ENCODE measurements around the gene PLXND1.

PLXND1 gene

DNA sequence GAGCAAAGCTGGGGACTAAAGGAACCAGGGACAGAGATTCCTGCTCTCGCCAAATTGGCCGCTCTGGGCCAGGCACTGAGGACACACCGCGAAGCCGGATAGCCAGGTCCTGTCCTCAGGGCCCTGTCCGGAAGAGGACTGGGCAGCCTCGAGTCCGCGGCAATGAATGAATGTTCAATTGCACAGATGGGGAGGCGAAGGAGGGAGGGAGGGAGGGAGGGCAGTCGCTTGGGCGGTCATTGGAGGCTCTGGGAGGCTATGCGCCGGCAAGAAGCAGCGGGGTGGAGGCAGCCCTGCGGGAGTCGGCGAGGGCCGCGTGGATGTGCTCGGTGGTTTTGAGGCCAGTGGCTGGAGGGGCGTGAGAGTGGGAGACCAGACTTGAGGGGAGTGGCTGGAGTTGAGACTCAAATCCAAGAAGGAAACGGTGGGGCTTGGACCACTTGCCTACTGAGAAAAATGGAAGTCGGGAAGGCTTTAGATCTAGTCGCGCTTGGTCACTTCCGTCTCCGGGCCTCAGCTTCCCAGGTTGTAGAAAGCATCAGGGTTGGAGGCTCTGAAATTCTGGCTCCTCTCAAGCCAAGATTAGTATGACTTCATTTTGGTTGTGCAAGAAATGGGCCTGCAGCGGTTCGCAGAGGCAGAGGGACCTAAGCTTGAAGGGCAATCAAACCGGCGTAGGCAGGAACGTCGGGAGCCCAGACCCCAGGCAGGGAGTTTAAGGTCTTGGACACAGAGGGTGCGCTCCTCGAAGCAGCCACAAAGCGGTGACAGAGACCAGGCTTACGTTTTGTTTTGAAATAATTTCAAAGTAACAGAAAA, 21.1 kb upstream of the PLXND1 start:
- peak; percentile 89 for DNase-seq

DNA sequence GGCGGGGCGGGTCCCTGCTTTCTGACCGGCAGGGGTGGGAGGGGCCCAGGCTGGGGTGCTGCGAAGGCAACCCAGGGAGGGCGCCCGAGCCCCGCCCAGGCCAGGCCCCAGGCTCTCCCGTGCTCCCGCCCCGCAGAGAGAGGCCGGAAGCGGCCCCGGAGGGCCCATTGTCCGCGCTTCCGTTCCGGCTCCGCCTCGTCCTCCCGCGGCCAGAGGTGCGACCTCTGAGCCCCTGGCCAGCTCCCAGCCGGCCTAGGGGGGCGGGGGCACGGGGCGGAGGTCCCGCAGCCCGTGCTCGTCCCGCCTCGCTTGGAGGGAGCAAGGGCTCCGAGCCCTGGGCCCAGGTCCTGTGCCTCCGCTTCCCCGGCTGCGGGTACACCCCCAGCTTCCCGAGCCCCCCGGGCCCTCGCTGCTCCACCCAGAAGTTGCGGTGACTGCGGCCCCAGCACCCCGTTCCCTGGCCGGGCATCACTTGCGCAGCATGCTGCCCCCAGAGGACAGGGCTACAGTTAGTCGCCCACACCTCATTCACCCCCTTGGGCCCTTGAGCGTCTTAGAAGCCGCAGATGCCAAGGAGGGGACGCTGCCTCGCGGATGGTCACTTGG, 20.4 kb upstream of the PLXND1 start:
- DNase-seq = no peak

DNA sequence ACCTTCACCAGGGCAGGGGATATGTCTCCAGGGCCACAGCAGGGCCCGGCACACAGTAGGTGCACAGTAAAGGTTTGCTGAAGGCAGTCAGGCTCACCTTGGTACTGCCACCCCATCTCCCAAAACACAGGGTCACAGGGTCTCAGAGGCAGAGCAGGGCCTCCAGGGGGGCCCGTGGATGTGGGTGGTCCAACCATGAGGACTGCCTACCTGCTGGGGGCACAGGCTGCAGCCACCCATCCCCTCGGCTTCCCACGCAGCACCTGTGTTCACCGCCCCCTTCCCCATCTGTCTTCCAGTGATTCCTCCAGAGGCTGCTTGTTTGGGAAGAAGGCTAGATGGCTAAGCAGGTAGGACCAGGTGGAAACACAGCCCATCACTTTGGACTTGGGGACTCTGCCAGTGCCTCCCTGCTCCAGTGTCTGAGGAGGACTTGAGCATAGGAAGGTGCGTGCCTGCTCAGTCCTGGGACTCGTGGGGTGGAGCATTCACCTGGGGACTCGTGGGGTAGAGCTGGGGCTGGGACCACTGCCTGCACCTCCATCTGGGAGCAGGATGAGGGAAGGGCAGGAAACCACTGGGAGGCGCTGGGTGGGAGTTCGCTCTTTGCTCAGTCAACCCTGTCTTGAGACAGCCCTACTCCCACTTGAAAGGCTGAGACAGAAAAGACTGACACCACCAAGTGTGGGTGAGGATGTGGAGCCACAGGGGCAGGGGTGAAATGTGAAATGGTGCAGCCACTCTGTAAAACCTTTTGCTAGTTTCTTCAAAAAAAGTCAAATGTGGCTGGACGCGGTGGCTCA, 18.8 kb upstream of the PLXND1 start:
- no peak for DNase-seq

DNA sequence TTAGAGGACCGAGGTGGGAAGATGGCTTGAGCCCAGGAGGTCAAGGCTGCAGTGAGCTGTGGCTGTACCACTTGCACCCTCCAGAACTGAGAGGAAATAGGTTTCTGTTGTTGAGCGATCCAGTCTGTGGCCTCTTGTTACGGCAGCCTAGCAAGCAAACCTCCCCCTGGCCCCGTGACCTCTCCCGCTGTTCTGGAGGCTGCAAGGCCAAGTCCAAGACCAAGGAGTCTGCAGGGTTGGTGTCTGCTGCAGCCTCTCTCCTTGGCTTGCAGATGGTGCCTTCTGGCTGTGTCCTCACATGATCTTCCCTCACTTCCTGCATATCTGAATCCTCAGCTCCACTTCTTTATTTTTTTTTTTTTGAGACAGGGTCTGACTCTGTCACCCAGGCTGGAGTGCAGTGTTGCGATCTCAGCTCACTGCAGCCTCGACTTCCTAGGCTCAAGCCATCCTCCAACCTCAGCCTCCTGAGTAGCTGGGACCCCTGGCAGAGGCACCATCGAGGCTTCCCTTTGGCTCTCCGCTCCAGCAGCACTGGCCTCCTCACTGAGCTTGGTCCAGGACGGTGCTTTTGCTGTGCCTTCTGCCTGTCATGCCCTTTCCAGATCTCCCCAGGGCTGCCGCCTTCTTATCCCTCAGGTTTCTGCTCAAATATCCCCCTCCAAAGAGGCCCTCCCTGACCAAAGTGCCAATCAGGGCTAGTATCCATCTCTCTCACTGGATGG, 18.0 kb upstream of the PLXND1 start:
- no peak for DNase-seq

DNA sequence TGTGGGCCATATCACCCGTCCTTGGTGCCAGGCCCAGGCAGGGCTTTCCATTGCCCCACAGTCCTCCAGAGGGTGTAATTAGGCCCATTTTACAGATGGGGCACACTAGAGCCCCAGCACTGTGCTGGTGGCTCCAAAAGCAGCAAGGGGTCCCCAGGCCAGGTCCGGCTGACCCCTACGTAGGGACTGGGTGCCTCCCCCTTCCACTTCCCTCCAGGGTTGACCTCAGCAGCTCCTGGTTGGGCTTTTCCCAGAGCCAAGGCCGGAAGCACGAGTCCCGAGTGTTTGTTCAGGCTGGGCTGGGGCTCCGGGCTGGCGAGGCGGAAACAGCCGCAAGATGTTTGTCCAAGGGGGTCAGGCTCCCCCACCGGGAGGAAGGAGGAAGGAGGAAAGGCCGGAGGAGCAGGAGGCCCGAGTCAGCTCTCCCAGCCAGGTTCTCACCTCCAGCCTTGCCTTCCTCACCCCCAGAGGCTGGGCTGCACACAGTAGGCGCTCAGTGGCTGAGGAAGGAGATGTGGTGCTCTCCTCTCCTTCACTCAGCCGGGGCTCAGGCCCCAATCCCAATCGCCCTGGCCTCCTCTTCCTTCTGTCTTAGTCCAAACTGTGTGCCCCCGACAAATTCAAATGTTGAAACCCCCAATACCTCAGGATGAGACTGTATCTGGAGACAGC, 17.1 kb upstream of the PLXND1 start:
- DNase-seq = no peak

DNA sequence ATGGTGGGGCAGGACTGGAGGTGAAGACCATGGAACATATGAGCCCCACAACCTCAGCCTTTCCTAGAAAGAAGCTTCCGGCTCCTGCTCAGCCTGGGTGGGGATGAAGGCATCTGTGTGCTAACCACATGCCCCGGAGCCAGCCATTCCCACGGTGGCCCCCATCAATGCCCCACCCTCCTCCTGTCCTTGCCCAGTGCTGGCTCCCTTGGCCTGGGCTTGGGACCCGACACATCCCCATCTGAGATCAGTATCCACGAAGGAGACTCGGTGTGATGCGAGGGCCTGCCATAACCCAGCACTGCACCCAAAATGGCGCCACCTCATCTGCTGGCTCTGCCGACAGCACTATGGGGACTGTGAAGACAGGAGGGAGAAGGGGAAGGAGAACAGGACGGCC, 16.5 kb upstream of the PLXND1 start:
- DNase-seq = no peak

DNA sequence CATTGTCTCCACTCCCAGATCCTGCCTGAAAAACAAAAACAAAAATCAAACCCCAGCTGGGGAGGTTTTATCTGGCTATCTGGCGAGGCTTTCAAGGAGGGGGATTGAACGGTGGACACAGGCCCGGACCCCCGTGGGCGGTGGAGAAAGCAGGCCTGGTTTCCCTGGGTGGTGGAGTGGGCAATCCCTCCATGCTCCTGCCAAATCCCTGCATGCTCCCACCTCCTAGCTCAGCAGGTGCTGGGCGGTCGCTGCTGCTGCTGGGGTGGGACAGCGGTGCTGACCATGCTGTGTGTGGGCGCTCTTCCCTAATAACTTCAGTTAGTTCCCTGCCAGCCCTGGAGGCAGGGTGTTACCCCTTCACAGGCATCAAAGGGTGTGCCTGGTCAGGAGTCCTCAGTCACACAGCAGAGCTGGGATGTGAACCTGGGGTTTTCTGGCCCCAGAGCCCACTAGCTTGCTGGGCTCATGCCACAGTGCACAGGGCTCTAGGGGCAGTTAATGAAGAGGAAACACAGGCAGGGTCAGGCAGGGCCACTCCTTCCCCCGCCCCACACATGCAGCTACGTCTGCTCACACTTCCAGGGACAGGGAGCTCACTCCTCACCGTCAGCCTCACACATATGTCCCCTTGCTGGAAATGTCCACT, 15.9 kb upstream of the PLXND1 start:
- DNase-seq = no peak

DNA sequence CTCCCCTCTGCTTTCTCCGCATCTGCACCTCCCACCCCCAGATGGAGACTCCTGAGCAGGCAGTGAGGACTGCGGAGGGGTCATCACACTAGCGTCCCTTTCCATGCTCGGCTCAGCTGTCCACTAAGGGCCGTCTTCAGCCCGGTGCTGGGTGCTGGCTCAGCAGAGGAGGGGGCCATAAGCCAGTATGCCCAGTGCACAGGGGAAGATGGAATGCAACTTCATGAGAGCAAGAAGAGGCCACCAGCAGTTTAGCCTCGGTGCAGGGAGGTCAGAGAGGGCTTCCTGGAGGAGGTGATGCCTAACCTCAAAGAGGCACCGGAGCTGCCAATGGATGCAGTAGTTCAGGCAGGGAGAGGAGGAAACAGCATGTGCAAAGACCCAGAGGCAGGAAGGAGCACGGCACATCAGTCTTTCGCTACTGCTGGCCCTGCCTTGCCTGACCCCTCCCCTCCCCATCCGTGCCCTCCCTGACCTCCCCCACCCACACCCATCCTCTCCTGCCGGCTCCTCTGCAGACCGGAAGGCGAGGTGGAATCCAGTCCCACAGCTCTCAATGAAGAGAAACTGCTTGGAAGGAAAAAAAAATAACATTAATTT, 15.2 kb upstream of the PLXND1 start:
- DNase-seq = no peak

DNA sequence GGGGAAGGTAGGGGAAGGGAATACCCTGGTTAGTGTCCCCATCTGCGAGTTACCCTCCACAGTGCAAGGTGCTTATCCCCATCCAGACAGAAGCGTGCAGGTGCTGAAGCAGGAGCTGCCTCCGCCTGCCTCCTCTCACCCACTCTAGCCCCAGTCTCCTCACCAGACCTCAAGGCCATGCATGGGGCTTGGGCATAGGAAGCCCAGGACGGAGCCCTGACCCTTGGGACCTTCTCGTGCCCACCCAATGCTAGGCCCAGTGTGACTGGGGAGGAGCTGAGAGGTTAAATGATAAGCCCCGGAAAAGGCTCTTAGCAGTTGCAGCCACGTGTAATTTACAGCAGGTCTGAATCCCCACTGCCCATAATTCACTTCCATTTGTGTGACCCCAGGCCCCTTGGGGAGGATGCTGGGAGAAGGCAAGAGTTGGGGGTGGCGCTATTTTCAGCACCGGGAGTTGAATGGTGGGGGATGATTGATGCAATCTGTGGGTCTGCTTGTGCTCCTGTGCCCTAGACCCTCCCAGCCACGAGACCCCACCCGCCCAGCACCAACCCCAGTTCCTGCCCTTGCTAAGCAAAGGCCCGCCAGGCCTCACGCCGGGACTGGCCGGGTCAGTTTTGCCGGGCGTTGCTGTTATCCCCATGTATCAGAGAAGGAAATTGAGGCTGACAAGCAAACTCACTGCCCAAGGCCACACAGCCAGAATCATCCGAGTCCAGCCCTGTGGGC, 14.5 kb upstream of the PLXND1 start:
- no peak for DNase-seq

DNA sequence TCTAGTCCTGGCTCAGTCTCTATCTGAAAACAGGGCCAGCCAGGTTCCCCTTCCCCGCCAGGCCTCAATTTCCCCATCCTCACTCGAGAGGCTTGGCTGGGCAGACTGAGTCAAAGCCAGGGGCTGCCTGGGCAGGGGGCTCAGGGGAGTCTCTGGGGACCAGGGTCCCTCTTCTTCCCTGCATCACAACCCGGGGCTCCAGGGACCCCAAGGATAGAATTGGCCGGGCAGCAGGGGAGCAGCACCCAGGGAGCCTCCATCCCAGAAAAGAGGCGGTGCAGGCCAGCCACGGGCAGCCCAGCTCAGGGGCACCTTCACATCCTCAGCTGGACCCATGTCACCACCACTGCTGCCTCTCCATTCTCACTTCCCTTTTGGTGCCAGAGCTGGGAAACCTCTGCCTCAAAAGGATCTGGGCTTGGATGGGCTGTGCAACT, 13.3 kb upstream of the PLXND1 start:
- no peak for DNase-seq

DNA sequence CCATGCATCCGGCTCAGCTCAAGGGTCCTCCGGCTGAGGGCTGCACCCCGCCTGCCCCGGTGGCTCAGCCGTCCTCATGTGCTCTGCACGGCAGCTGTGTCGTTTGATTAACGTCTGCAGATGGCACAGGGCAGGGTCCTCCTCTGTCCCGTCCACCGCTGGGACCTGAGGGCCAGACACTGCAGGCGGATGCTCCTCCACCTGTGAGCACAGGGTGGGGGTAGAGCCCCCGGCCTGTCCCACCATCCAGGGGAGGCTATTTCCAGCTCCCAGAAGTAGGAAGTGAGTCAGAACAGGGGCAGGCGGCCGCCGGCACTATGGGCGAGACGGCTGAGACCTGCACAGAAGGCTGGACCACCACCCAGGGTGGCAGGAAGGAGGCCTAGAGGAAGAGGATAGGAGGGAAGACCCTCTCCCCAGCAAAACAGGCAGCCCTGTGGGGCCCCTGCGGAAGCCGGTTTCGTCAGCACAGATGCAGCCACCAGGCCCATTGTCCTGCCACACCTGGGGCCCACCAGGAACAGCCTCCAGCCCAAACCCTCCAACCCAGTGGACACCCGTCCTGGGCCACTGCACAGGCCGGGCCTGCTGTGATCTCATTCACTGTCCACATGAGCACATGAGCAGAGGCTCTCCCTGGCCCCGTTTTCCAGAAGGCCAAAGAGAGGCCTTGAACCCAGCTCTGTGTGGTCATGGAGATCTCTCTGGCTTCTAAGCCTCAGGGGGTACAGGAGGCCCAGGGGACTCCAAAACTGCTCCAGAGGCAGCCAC, 12.6 kb upstream of the PLXND1 start:
- DNase-seq = no peak

DNA sequence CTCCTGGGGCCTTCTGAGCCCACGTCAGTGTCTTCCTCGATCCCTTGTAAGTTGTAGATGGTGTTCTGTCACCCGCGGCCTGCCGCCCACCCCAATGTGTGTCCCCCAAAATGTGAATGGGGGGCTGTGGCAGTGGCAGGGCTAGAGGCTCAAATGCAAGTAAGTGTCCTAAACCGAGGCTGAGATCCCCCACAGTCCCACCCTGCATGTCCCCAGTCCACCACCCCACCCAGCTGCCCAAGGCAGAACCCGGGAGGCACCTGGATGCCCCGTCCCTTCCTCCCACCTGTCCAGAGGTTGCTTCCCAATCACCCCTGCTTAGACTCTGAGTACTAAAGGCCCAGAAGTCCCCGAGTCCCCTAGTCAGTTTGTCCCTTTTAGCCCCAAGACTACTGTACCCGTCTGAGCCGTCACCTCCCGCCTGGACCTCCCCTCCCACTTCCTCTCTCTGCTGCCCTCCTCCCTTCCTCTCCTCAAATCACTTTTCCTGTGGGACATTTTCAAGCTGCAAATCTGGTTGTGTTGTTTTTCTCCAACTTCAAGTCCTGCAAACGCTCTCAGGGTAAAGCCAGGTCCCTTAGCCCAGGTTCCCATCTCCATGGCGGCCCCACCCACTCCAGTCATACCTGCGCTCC, 11.8 kb upstream of the PLXND1 start:
- no peak for DNase-seq

DNA sequence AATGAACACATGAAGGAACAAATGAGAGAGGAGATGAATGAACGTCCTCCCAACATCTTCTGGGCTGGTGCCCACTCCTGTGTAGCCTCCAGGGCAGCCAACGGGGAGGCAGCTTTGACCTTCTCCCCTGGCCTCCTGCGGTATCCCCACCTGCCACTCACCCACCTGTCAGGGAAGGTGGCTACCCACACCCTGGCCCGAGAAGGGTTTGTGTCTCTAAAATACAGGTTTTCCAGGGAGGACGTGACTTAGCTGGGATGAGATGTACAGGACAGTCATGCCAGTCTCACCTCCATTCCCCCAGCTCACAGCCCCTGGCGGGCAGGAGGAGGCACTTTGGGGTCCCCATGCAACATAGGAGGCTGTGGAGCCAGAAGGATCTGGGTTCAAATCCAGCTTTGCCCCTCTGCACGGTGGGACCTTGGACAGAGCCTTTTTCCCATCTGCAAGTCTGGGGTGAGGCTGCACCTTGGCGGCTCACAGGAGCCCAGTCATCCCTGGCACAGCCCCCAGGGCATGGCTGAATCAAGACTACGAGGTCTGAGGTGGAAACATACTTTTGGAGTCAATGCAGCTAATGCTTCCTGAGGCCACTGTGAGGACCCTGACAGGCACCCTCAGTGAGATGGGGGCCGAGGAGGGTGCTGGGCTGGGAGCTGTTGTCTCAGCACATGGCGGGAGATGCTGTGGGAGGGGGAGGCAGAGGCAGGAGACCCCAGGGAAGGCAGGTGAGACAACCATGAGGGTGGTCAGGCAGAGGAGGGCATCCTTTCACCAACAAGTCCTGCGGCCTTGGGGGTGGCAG, 11.1 kb upstream of the PLXND1 start:
- no peak for DNase-seq

DNA sequence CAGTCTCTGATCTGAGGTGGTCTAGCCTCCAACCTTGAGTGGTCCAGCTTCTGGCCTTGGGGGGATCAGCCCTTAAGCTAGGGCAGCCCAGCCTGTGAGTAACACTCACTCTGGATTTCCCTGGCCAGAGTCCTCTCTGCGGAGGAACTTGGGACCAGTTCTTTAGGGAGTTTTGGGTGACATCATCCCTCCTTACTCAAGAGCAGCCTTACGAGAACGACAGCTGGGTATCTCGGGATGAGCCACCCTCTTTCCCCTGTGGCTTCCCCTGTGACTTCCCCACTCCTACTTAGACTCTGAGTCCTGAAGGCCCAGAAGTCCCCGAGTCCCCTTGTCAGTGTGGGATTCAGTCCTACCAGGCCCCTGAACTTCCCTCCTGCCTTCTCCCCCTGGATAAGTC, 10.2 kb upstream of the PLXND1 start:
- no peak for DNase-seq

DNA sequence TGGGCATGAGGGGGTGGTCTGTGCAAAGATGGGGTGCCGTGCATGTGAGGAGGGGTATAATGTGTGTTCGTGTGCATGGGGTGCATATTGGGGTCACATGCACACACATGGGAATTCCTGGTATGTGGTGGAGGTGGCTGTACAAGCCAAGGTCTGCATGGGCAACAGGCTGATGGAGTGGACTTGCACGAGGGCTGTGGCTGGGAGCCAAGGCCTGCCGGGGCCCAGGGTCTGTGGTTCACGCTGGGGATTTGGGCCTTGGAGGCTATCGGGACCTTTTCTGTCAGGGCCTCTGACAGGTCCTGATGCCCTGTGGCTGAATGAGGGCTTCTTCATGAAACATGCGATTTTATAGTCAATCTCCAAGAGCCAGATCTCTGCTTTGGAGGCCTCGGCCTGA, 9.8 kb upstream of the PLXND1 start:
- no peak for DNase-seq

DNA sequence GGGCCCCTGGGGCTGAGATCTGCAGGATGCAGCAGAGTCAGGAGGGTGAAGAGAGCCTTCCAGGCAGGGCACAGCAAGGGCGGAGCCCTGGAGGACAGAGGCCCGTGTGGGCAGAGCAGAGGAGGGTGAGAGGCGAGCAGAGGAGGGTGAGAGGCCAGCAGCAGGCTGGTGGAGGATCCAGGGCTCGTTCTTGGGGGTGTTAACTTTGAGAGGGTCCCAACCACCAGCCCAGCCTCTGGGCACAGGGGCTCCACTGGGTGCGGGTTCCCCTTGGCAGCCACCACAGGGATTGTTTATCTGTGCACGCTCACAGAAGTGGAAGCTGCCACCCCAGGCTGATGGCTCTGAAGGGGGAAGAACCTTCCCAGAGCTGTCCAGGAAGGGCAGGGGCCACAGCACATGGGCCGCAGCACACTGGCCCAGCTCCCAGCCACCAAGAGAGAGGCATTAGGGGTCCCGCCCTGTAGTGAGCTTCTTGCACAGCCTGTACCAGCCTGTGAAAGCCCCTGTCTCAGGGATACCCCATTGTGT, 9.3 kb upstream of the PLXND1 start:
- DNase-seq = no peak

DNA sequence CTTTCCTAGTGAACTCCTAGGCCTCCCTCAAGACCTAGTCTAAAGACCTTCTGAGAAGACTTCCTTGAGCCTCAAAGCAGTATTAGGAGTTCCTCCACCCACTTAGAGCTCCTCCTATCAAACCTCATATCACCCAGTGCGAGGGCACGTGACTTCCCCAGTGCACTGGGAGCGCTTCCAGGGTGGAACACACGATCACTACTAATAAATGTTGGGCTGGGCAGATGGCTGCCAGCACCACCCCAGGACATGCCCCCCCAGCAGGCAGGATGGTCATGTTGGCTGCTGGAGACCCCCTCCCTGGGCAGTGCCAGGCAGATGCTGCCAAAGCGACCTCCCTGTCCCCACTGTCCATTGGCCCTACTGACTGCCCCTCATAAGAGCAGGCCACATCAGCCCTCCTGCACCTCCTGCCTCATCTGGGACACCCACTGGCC, 8.5 kb upstream of the PLXND1 start:
- DNase-seq = no peak

DNA sequence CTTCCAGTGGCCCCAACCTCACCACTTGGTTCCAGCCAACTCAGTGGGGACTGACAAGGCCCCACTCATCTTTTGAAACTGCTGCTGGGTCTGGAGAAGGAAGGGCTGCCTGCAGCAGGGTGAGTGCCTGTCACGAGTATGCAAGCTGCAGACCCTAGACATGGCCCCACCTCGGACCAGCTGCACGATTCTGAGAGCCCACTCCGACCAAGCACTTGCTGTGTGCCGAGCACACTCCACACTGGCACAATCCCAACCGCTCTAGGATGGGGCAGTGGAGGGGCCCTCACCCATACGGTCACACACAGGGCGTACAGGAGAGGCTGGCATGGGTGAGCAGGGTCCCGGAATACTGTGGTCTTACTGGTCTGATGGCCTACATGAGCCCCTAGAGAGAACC, 8.0 kb upstream of the PLXND1 start:
- no peak for DNase-seq

All from NCI-H1417 treated with DMSO at 0.1 percent for 48 hours (cell line).